Esophagus (tissue), 2 donors: ENCODE results near the gene THADA. TPM values are rescaled to one million over a fixed set of nuclear protein-coding genes. Genes with fewer than 3 reads are reported as not detected.

Experiments
- H3K27ac ChIP-seq, 2 donors: one replicate each; pipeline ENCODE4 v1.5.1; 2013; ENCODE audit warnings: low read depth in 2 of 2, mild to moderate bottlenecking in 2 of 2, inconsistent platforms in 1 of 2, low read length in 1 of 2, moderate library complexity in 1 of 2
- H3K27me3 ChIP-seq, 2 donors: one replicate each; pipeline ENCODE4 v1.6.1; 2013; ENCODE audit warnings: low read length in 2 of 2, control low read depth in 1 of 2, mild to moderate bottlenecking in 1 of 2; ENCODE audit not compliant: insufficient read depth in 2 of 2, control insufficient read depth in 1 of 2
- H3K36me3 ChIP-seq, 2 donors: one replicate each; pipeline ENCODE4 v1.6.1; 2013; ENCODE audit warnings: low read length in 1 of 2; ENCODE audit not compliant: control insufficient read depth in 2 of 2, insufficient read depth in 2 of 2
- H3K4me1 ChIP-seq, 2 donors: one replicate each; pipeline ENCODE4 v1.6.1; 2013; ENCODE audit warnings: low read length in 1 of 2; ENCODE audit not compliant: control insufficient read depth in 2 of 2, insufficient read depth in 2 of 2
- H3K4me3 ChIP-seq, 2 donors: one replicate each; pipeline ENCODE4 v1.5.1; 2013; ENCODE audit warnings: low read length in 2 of 2, mild to moderate bottlenecking in 2 of 2, low read depth in 1 of 2, moderate library complexity in 1 of 2
- H3K9me3 ChIP-seq, 2 donors: one replicate each; pipeline ENCODE4 v1.6.1; 2013; ENCODE audit warnings: mild to moderate bottlenecking in 2 of 2, low read depth in 1 of 2, low read length in 1 of 2, moderate library complexity in 1 of 2; ENCODE audit not compliant: control insufficient read depth in 2 of 2, insufficient read depth in 1 of 2
- WGBS, 2 donors: extraction: QIAGEN DNeasy Blood & Tissue Kit; methylation state at CpG; one replicate each; pipeline ENCODE4 v1.1.7; 2013; 5-methylcytosine and 5-hydroxymethylcytosine counted together
- polyA plus RNA-seq, 2 donors: library from polyadenylated mRNA; stranded (reverse); fragments of 200-250 nt; gene quantifications; one replicate each; pipeline ENCODE4 v1.2.3, GENCODE V29; 2013
- donor health status: healthy with polysubstance abuse.
- donor health status: Bipolar disorder and iron deficiency.

THADA gene
- polyA plus RNA-seq, 2 donors: 8.3 to 13.2 TPM

DNA sequence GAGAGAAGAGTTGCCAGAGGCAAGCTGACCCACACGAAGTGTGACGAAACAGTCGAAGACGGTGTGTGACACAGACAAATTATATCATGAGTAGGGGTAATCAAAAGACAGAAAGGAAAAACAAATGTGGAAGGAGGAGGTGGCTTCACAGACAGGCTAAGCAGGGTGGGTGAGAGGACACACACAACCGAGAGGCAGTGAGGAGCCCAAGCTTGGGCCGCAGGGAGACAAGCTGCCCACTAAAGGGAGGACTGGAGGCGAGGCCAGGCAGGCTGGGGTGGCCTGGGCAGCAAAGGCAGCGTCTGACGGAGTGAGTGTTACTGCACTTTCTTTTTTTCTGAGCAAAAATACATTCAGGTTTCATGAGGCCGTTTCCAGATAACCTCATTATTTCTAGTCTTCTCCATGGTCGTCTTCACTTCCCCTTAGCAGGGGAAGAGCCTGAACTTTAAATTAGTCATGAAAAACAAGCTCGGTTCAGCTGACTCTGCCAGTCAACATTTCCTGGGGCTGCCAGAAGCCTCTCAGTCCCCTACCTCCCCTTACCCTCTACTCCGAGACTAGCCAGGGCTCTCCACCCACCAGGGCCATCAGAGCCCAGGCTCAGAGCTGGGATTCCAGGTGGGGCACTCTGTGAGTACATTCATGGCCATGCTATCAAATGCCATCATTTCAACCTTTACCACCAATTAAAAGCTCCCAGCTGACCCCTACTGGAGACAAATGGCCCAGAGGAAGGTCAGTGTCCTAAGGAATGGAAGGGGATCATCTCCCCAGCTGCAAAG is 355.7 kb downstream of the THADA start:
- no peaks in the 10 kb centered on the region for H3K9me3 ChIP-seq
- no peaks in the 10 kb centered on the region for H3K27me3 ChIP-seq
- H3K27ac ChIP-seq: no peak overlapping the region
- H3K4me3 ChIP-seq: no peak overlapping the region
- no peaks in the 10 kb centered on the region for H3K4me1 ChIP-seq
- H3K36me3 ChIP-seq: peaks cover 0 to 6% of the 10 kb centered on the region in 2 donors
- WGBS, 2 donors: 88 to 90% methylated on average over 13 of the region's 13 CpGs

DNA sequence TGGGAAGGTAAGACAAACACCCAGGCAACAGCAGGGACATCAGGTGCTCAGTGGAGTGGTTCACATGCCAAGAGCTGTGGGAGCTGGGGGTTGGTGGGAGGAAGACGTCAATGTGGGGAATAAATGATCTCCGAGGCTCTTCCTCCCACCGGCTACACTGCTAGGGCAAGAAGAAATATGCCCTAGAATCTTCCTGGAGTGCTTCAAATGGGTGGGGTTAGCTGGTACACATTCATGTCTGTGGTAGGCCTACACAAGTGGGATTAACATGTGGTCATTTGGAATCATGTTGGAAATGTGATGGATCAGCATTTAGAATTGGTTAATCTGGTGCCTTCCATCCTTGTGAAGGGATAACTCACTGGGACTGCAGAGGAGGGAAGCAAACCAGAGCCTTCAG is 357.0 kb downstream of the THADA start:
- WGBS, 2 donors: 92 to 93% methylated on average over 3 of the region's 3 CpGs
- no peaks in the 10 kb centered on the region for H3K4me1 ChIP-seq
- H3K9me3 ChIP-seq: no peaks in the 10 kb centered on the region
- H3K36me3 ChIP-seq: no peaks in the 10 kb centered on the region
- peak overlapping the region in 1 of 2 donors; percentile 18 for H3K27ac ChIP-seq
- no peaks in the 10 kb centered on the region for H3K27me3 ChIP-seq
- no peak overlapping the region for H3K4me3 ChIP-seq

DNA sequence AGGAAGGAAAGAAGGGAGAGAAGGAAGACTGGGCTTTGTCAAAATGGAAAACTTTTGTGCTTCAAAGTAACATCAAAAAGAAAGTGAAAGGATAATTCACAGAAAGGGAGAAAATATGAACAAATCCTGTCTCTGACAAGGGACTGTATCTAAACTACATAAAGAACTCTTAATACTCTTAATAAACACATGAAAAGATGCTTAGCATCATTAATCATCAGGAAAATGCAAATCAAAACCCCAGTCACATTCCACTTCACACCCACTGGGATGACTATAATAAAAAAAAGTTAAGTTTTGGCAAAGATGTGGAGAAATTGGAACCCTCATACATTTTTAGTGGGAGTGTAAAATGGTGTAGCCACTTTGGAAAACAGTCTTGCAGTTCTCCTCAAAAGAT is 357.7 kb downstream of the THADA start:
- no peaks in the 10 kb centered on the region for H3K36me3 ChIP-seq
- no peaks in the 10 kb centered on the region for H3K9me3 ChIP-seq
- no peak overlapping the region for H3K4me3 ChIP-seq
- no peaks in the 10 kb centered on the region for H3K4me1 ChIP-seq
- no peak overlapping the region for H3K27ac ChIP-seq
- no peaks in the 10 kb centered on the region for H3K27me3 ChIP-seq

DNA sequence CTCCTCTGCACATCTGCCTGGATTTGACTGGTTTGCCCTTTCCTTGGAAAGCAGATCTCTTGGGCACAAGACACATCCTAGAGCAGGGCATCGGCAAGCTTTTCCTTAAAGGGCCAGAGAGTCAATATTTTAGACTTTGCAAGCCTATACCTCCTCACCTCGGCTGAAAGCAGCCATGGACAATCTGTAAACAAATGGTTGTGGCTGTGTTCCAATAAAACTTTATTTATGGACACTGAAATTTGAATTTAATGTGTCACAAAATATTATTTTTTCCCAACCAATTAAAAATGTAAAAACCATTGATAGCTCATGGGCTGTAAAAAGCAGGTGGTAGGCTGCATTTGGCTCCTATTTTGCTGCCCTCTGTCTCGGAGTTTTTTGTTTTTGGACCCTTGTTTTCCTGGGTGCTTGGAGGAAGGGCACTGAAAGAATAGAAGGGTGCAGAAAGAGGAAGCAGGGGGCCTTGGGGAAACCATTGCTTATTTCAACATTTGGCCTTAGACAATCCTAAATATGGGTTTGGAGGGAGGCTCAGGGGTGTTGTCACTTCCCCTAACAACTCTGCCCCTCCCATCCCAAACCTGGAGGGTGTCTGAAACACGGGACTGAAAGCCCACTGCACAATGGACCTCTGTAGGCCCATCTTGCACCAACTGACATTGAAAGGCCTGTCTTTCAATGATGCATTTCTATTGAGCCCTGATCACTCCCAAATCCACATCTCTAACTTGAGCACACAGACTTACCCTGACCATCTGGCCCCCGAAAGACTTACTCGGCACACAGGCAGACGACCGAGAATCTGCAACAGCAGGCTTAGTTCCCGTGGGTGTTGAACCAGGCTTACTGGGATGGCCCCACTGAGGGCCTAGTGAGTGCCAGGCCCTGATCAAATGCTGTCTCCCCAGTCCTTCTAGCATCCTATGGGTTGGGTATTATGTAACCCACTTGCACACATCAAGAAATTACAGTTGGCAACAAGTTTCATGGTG is 362.3 kb downstream of the THADA start:
- H3K4me3 ChIP-seq: no peak overlapping the region
- no peak overlapping the region for H3K27ac ChIP-seq
- peaks cover 4 to 5% of the 10 kb centered on the region in 2 donors for H3K36me3 ChIP-seq
- no peaks in the 10 kb centered on the region for H3K27me3 ChIP-seq
- H3K9me3 ChIP-seq: no peaks in the 10 kb centered on the region
- H3K4me1 ChIP-seq: peaks cover 0 to 3% of the 10 kb centered on the region in 2 donors
- 82 to 83% methylated on average over 9 of the region's 9 CpGs for WGBS, 2 donors

DNA sequence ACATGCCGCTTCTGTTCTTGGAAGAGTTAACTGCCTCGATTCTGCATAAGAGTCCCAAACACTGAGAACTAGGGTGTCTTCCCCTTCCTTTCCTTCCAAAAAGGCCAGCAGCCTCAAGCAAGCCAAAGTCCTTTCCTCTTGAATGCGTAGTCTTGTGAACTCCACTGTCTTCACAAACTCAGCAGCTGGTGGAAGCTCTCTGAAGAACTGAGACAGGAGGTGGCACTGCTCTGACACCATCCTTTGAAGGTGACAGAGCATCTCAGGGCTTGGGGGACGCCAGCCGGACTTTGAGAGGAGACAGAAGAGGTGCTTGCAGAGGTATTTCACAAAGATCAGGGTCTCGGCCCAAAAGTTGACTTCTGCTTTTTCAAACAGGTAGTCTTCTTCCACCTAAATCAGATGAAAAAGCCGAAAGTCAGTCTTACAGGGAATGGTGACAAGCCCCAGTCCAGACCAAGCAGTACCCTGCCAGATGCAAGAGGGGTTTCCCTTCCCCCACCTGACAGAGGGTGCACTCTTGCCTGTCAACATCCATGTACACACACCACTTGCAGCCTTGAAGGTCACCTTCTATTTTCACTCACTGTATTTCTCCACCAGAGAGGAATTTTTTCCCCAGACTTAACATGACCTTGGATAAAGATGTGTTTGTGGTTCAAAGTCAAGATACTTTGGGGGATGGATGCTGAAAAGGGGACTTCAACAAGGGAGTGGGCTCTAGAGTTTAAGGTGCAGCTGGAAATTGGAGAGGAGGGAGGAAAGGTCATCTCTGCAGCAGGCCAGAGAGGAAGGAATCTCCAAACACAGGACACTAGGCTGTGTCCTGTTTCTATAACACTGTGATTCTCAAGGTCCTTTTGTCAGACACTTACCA is 364.6 kb downstream of the THADA start:
- no peak overlapping the region for H3K4me3 ChIP-seq
- no peaks in the 10 kb centered on the region for H3K27me3 ChIP-seq
- H3K9me3 ChIP-seq: no peaks in the 10 kb centered on the region
- no peak overlapping the region for H3K27ac ChIP-seq
- H3K4me1 ChIP-seq: peaks cover 2 to 3% of the 10 kb centered on the region in 2 donors
- WGBS, 2 donors: 85 to 92% methylated on average over 7 of the region's 7 CpGs
- H3K36me3 ChIP-seq: peaks cover 4 to 5% of the 10 kb centered on the region in 2 donors

DNA sequence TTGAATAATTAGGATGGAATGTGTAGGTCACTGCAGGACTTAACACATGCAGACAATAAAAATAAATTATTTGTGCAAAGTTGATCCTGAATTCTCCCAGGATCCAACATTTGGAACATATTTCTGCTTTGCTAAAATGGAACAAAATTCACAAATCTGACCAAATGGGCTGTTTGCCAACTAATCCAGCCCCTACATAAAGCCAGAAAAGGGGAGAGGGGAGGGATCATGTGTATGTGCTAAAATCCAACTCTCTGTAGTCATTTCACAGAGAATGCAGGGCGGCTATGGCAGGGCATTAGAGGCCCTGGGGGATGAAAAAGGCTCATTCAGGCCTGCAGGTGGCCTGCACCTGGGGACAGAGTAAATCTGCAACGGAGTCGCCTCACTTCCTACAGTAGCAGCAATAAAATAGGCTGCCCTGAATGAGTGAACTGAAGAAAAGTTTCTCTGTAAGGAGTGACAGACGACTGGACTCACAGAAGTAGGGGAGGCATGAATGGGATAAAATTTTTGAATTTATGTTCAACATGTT is 365.4 kb downstream of the THADA start:
- Histone ChIP-seq H3K36me3 (peaks cover 4 to 6% of the 10 kb centered on the region in 2 donors), H3K9me3 (no peaks in the 10 kb centered on the region), H3K27ac (no peak overlapping the region), H3K27me3 (no peaks in the 10 kb centered on the region), H3K4me1 (peaks cover 2 to 3% of the 10 kb centered on the region in 2 donors), H3K4me3 (no peak overlapping the region)
- 73 to 74% methylated on average over 4 of the region's 4 CpGs for WGBS, 2 donors

DNA sequence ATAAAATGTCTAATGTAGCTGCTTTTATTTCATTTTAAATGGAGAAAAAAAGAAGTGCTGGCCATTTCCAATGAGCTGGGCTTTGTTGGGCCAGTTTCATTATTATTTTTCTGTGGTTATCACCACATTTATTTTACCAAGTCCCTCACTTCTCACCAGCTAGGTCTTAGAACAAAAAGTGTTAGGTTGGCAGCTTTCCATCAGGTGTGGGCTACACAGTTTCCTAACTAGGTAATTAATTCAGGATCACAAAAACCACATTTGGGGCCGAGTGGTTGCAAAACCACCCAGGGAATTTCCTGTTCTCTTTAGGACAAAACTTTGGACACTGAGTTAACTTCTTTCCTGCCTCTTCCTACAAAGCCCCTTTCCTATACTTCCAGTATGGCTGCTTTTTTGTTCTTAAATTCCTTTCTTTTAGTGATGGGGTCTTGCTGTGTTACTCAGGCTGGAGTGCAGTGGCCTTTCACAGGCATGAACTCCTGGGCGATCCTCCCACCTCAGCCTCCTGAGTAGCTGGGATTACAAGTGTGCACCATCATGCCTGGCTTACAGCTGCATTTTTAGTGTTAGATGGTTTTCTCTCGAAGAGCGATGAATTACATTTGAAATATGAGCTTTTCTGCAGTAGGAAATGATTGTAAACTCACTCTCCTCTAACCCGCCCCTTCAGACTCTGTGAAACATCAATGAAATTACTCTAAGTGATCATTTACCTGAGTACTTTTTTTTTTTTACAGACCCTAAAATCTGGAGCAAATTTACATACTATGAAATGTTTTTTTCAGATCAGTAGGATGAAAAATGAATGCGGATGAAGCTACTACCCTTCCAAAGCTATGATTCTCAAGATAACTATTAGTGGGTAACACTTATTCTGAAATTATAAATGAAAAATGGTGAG is 366.8 kb downstream of the THADA start:
- H3K27ac ChIP-seq: peak overlapping the region; percentile 89 to 91
- no peaks in the 10 kb centered on the region for H3K9me3 ChIP-seq
- H3K36me3 ChIP-seq: peaks cover 13 to 20% of the 10 kb centered on the region in 2 donors
- no peaks in the 10 kb centered on the region for H3K27me3 ChIP-seq
- H3K4me1 ChIP-seq: peaks cover 2 to 3% of the 10 kb centered on the region in 2 donors
- no peak overlapping the region for H3K4me3 ChIP-seq
- WGBS, 2 donors: 32 to 37% methylated on average over 6 of the region's 6 CpGs

DNA sequence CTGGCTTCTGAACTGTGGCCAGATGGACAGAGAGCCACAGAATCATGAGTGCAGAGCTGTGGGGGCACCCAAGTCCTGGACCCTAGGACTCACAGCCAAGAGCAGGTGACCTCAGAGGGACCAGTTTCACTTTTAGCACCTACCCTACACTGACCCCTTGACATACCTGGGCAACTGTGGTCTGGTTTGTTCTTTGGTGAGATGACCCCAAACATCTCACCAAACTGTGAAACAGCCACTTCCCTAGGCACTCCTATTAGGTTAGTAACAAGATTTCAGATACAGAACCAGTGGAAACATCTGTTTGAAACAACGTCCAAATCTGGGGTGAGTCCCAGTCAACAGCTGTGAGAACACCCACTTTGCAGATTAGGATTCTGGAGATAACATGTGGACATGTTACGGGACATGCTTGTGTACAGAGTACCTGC is 367.5 kb downstream of the THADA start:
- no peaks in the 10 kb centered on the region for H3K27me3 ChIP-seq
- peaks cover 2 to 3% of the 10 kb centered on the region in 2 donors for H3K4me1 ChIP-seq
- H3K27ac ChIP-seq: peak overlapping the region; percentile 89 to 91
- 23 to 32% methylated on average over 2 of the region's 2 CpGs for WGBS, 2 donors
- no peaks in the 10 kb centered on the region for H3K9me3 ChIP-seq
- H3K36me3 ChIP-seq: peaks cover 14 to 21% of the 10 kb centered on the region in 2 donors
- no peak overlapping the region for H3K4me3 ChIP-seq
